HT-29 (cell line): Measurements from ENCODE around the gene PLD6. TPM values are rescaled to one million over a fixed set of nuclear protein-coding genes. Genes with fewer than 3 reads are reported as not detected.
"Not testable (repeated sequence)": the region's sequence is repeated elsewhere in the genome, so short reads cannot be mapped to it uniquely, and the experiment has no call there.

Experiments
- DNase-seq: peaks from one replicate; pipeline ENCODE4 v3.0.0-alpha.2; 2015; ENCODE audit warnings: low spot score
- total RNA-seq: library from RNA; depleted of rRNA; stranded (reverse); fragments of >200 nt; shearing (Covaris generic); gene quantifications from 2 replicates; pipeline ENCODE4 v1.2.3, GENCODE V29; 2014; rRNA removed

Gene PLD6
- total RNA-seq = 3.5 and 3.9 TPM in 2 replicates

- DNase-seq = peak; percentile 61
These were observed at the start of gene PLD6 for GRCh38 chr17:17206124-17206912. PLD6 (minus strand) TSS chr17:17206333; CDS start chr17:17206286, 47 bp downstream.

- not testable (repeated sequence) for DNase-seq
These were observed 49.6 kb upstream of the PLD6 start for GRCh38 chr17:17255689-17256088.

GRCh38 chr17:17254036-17254435, 47.9 kb upstream of the PLD6 start:
- DNase-seq = no peak

- DNase-seq = no peak
These were observed 47.3 kb upstream of the PLD6 start for GRCh38 chr17:17253406-17253805.

GRCh38 chr17:17252149-17252661, 46.1 kb upstream of the PLD6 start:
- no peak for DNase-seq

GRCh38 chr17:17246879-17247278, 40.7 kb upstream of the PLD6 start:
- no peak for DNase-seq

- DNase-seq = no peak
These were observed 37.0 kb upstream of the PLD6 start for GRCh38 chr17:17243163-17243562.

GRCh38 chr17:17242246-17242645, 36.1 kb upstream of the PLD6 start:
- DNase-seq = no peak

GRCh38 chr17:17241656-17242055, 35.5 kb upstream of the PLD6 start:
- no peak for DNase-seq

- no peak for DNase-seq
These were observed 33.7 kb upstream of the PLD6 start for GRCh38 chr17:17239832-17240231.

GRCh38 chr17:17237026-17237799, 31.1 kb upstream of the PLD6 start, which contains the start of gene FLCN:
FLCN (minus strand) TSS chr17:17237168; CDS start chr17:17228137, 9,031 bp downstream.
- DNase-seq = peak; percentile 80

- peak; percentile 20 for DNase-seq
These were observed 30.3 kb upstream of the PLD6 start for GRCh38 chr17:17236295-17237025.

- no peak for DNase-seq
These were observed 29.4 kb upstream of the PLD6 start for GRCh38 chr17:17235212-17236174.

GRCh38 chr17:17232303-17232621, 26.1 kb upstream of the PLD6 start:
- DNase-seq = no peak

GRCh38 chr17:17231621-17232302, 25.6 kb upstream of the PLD6 start:
- DNase-seq = no peak

GRCh38 chr17:17229416-17230384, 23.6 kb upstream of the PLD6 start:
- DNase-seq = no peak

GRCh38 chr17:17228521-17229279, 22.6 kb upstream of the PLD6 start:
- DNase-seq = no peak
